Activated CD8-positive, alpha-beta T cell treated with anti-CD3 and anti-CD28 coated beads for 36 hours (primary cell): Measurements from ENCODE around the gene C1QL4. TPM values are rescaled to one million over a fixed set of nuclear protein-coding genes. Genes with fewer than 3 reads are reported as not detected.

Experiments
- ATAC-seq: fragments of 200-7000 bp; cut with Tn5 transposase; one replicate; pipeline ENCODE4 v1.10.0; 2021; ENCODE audit warnings: mild to moderate bottlenecking, moderate library complexity
- CTCF ChIA-PET: fragments of 350-600 bp; sonication (Branson Sonifier 250); formaldehyde crosslinking; loops from one replicate; lab custom pipeline; 2021; ENCODE audit warnings: antibody characterized with exemption; lab: Charles Lee
- POLR2A ChIA-PET: fragments of 350-600 bp; sonication (Branson Sonifier 250); formaldehyde crosslinking; loops from one replicate; lab custom pipeline; 2021; ENCODE audit warnings: antibody characterized with exemption; lab: Charles Lee
- DNase-seq: peaks from one replicate; pipeline ENCODE4 v3.0.0-alpha.2; 2020
- H3K27ac Mint-ChIP-seq: one replicate; pipeline ENCODE4 v1.8.0; 2021; ENCODE audit warnings: mild to moderate bottlenecking, mixed read lengths
- H3K27me3 Mint-ChIP-seq: one replicate; pipeline ENCODE4 v1.8.0; 2021; ENCODE audit warnings: mixed read lengths
- H3K36me3 Mint-ChIP-seq: one replicate; pipeline ENCODE4 v1.8.0; 2021; ENCODE audit warnings: low read depth, mixed read lengths
- H3K4me1 Mint-ChIP-seq: one replicate; pipeline ENCODE4 v1.8.0; 2021; ENCODE audit warnings: low read depth, mixed read lengths
- H3K4me3 Mint-ChIP-seq: one replicate; pipeline ENCODE4 v1.8.0; 2021; ENCODE audit warnings: mild to moderate bottlenecking, moderate library complexity, mixed read lengths
- H3K9me3 Mint-ChIP-seq: one replicate; pipeline ENCODE4 v1.8.0; 2021; ENCODE audit warnings: mixed read lengths
- intact Hi-C: fragments of 100-400 bp; cut with micrococcal nuclease; formaldehyde crosslinking; loops from one replicate; pipeline ENCODE4 v1.10.0; 2022
- total RNA-seq, 2 experiments: library from RNA; stranded (reverse); gene quantifications; one replicate each; pipeline ENCODE4 v1.2.3, GENCODE V29; 2021
- TF ChIP-seq, protein P1 (sequence below): fragments of 200-600 bp; IDR thresholded peaks from one replicate; pipeline ENCODE4 v1.8.0; 2022; ENCODE audit warnings: antibody characterized with exemption, mild to moderate bottlenecking

C1QL4 gene
- total RNA-seq, 2 experiments from 2014 or later, result not detected

DNA sequence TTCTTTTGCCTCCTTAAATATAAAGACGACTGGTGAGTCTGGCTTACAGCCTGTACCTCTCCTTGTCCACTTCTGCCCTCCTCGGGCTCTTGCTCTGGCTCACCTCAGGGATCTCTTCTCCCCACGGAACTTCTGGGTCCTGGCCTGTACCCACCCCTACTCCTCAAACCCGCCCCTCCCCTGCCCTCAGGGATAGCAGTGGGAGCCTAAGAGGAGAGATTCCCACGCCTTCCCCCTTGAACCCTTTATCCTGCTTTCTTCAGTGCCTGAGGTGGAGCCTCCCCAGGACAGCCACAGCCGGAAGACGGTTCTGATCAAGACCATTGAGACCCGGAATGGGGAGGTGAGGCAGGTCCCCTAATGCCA lies 39.3 kb downstream of the C1QL4 start:
- Mint-ChIP-seq H3K27me3 (peaks cover 58% of the 10 kb centered on the region), H3K27ac (no peak overlapping the region), H3K4me3 (peak overlapping the region; percentile 5), H3K36me3 (no peaks in the 10 kb centered on the region), H3K9me3 (no peaks in the 10 kb centered on the region), H3K4me1 (peaks cover 13% of the 10 kb centered on the region)
- CTCF ChIA-PET, result interaction anchor here (0.8 to 13.6 kb wide), 19 partner anchors 9 to 283 kb away, joined by 3 to 115 read pairs (median 6); partner anchors contain the start of genes C1QL4, DNAJC22, KCNH3 and TROAP
- POLR2A ChIA-PET, result interaction anchor here (0.7 to 1.6 kb wide), 3 partner anchors 9 to 32 kb away, joined by 3 to 4 read pairs (median 3); partner anchors contain the start of gene TUBA1C
- no peak for DNase-seq
- intact Hi-C loops, result no loop called here
- TF ChIP-seq, protein P1, sequence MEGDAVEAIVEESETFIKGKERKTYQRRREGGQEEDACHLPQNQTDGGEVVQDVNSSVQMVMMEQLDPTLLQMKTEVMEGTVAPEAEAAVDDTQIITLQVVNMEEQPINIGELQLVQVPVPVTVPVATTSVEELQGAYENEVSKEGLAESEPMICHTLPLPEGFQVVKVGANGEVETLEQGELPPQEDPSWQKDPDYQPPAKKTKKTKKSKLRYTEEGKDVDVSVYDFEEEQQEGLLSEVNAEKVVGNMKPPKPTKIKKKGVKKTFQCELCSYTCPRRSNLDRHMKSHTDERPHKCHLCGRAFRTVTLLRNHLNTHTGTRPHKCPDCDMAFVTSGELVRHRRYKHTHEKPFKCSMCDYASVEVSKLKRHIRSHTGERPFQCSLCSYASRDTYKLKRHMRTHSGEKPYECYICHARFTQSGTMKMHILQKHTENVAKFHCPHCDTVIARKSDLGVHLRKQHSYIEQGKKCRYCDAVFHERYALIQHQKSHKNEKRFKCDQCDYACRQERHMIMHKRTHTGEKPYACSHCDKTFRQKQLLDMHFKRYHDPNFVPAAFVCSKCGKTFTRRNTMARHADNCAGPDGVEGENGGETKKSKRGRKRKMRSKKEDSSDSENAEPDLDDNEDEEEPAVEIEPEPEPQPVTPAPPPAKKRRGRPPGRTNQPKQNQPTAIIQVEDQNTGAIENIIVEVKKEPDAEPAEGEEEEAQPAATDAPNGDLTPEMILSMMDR, result no peak
- no peak for ATAC-seq

DNA sequence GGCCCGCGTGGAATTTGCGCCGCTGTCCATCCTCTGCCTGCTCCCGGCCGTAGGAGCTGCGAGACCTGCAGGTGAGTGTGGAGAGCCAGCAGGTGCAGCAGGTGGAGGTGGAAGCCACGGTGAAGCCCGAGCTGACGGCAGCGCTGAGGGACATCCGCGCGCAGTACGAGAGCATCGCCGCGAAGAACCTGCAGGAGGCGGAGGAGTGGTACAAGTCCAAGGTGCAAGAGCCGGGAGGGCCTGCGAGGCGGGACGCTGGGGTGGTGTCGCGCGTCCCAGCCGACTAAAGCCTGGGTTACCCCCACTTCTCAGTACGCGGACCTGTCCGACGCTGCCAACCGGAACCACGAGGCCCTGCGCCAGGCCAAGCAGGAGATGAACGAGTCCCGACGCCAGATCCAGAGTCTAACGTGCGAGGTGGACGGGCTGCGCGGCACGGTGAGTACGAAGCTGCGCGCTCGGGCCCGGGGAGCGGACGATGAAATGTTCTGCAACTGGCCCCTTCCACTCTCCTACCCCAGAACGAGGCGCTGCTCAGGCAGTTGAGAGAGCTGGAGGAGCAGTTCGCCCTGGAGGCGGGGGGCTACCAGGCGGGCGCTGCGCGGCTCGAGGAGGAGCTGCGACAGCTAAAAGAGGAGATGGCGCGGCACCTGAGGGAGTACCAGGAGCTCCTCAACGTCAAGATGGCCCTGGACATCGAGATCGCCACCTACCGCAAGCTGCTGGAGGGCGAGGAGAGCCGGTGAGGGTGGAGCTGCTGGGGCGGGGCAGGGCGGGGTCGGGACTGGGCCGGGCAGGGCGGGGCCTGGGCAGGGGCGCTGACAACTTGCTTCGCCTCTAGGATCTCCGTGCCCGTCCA lies 39.9 kb downstream of the C1QL4 start:
- H3K27ac Mint-ChIP-seq, result no peak overlapping the region
- TF ChIP-seq, protein P1, result peak; percentile 66
- peaks cover 56% of the 10 kb centered on the region for H3K27me3 Mint-ChIP-seq
- peak; percentile 41 for DNase-seq
- H3K4me1 Mint-ChIP-seq, result peaks cover 13% of the 10 kb centered on the region
- H3K9me3 Mint-ChIP-seq, result no peaks in the 10 kb centered on the region
- H3K36me3 Mint-ChIP-seq, result no peaks in the 10 kb centered on the region
- ChIA-PET CTCF (interaction anchor here (0.8 to 13.6 kb wide), 27 partner anchors 8 to 287 kb away, joined by 3 to 115 read pairs (median 3); partner anchors contain the start of genes C1QL4, DNAJC22, KCNH3 and TROAP), POLR2A (interaction anchor here (0.7 to 1.6 kb wide), 3 partner anchors 8 to 32 kb away, joined by 3 to 4 read pairs (median 3); partner anchors contain the start of gene TUBA1C)
- ATAC-seq, result peak; percentile 60
- peak overlapping the region; percentile 47 for H3K4me3 Mint-ChIP-seq
- intact Hi-C loops, result no loop called here

DNA sequence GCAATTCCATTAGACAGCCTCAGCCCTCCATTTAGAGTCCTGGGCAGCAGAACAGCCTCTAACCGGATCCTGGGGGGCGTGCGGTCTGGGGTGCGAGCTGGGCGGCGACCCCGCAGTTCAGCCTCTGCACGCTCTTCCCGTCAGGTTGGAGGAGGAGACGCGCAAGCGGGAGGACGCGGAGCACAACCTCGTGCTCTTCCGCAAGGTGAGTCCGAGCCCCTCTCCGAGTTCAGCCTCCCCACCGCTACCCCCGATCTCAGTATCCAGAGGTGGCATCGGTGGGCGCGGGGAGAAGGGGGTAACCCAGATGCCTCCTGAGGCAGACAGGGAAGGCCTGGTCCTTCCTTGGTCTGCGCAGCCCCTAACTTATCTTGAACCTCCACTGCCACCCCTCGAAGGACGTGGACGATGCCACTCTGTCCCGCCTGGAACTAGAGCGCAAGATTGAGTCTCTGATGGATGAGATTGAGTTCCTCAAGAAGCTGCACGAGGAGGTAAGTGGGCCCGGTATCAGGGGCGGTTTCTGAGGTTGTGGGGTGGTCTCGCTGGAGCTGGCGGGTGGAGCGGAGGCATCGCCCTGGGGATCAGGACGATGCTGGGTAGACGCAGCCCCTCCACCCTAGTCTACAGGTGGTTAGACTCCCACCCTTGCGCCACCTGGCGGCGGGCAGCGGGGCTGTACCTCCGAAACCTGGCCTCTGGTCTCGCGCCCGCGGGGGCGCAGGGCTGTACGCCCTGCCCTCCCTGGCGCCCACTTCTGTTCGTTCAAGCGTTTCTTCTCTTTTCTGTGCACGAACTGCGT lies 40.8 kb downstream of the C1QL4 start:
- Mint-ChIP-seq H3K27ac (no peak overlapping the region), H3K4me1 (peaks cover 13% of the 10 kb centered on the region), H3K27me3 (peaks cover 53% of the 10 kb centered on the region), H3K4me3 (peak overlapping the region; percentile 47), H3K9me3 (no peaks in the 10 kb centered on the region), H3K36me3 (no peaks in the 10 kb centered on the region)
- DNase-seq (peak; percentile 73), ATAC-seq (peak; percentile 82)
- CTCF ChIA-PET, result interaction anchor here (0.7 to 13.6 kb wide), 23 partner anchors 11 to 288 kb away, joined by 3 to 115 read pairs (median 4); partner anchors contain the start of genes C1QL4, DNAJC22 and TROAP
- TF ChIP-seq, protein P1, result peak; percentile 97
- POLR2A ChIA-PET, result interaction anchor here (0.9 to 1.6 kb wide), 4 partner anchors 31 to 53 kb away, joined by 3 to 4 read pairs (median 3); partner anchors contain the start of gene TUBA1C
- intact Hi-C loops, result no loop called here

DNA sequence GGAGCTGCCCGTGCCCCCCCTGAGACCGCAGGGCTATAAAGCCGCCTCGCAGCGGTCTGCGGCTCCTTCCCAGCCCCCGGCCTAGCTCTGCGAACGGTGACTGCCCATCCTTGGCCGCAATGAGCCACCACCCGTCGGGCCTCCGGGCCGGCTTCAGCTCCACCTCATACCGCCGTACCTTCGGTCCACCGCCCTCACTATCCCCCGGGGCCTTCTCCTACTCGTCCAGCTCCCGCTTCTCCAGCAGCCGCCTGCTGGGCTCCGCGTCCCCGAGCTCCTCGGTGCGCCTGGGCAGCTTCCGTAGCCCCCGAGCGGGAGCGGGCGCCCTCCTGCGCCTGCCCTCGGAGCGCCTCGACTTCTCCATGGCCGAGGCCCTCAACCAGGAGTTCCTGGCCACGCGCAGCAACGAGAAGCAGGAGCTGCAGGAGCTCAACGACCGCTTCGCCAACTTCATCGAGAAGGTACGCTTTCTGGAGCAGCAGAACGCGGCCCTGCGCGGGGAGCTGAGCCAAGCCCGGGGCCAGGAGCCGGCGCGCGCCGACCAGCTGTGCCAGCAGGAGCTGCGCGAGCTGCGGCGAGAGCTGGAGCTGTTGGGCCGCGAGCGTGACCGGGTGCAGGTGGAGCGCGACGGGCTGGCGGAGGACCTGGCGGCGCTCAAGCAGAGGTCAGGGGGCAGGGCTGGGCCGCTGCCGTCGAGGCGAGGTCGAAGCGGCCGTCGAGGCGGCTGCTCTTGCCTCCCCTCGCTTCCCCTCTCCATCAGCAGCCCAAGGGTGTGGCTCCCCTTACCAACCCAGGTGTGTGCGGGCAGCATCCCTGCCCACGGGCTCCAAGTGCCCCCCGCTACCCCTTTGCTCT lies 41.7 kb downstream of the C1QL4 start, which contains the start of gene PRPH:
Gene PRPH (plus strand): TSS at position 66 of the 855 bp plus-strand sequence. CDS start 54 bp downstream, at position 120.
- no peak within 1 kb of the TSS for H3K27ac Mint-ChIP-seq
- H3K27me3 Mint-ChIP-seq, result peaks cover 49% of the 10 kb centered on the region
- intact Hi-C loops, result no loop called here
- H3K36me3 Mint-ChIP-seq, result no peaks in the 10 kb centered on the region
- POLR2A ChIA-PET, result interaction anchor here (0.9 to 1.6 kb wide), 8 partner anchors 10 to 54 kb away, joined by 3 to 6 read pairs (median 3); partner anchors contain the start of genes TROAP and TUBA1C
- H3K4me3 Mint-ChIP-seq, result no peak within 1 kb of the TSS
- H3K9me3 Mint-ChIP-seq, result no peaks in the 10 kb centered on the region
- TF ChIP-seq, protein P1, result no peak
- peaks cover 13% of the 10 kb centered on the region for H3K4me1 Mint-ChIP-seq
- DNase-seq, result no peak
- no peak for ATAC-seq
- CTCF ChIA-PET, result interaction anchor here (0.7 to 13.6 kb wide), 19 partner anchors 10 to 219 kb away, joined by 3 to 115 read pairs (median 6); partner anchors contain the start of genes C1QL4, DNAJC22 and TROAP
